ENCODE measurements around the gene KANSL1.
"Not testable (repeated sequence)": the region's sequence is repeated elsewhere in the genome, so short reads cannot be mapped to it uniquely, and the experiment has no call there.

Gene KANSL1

DNA sequence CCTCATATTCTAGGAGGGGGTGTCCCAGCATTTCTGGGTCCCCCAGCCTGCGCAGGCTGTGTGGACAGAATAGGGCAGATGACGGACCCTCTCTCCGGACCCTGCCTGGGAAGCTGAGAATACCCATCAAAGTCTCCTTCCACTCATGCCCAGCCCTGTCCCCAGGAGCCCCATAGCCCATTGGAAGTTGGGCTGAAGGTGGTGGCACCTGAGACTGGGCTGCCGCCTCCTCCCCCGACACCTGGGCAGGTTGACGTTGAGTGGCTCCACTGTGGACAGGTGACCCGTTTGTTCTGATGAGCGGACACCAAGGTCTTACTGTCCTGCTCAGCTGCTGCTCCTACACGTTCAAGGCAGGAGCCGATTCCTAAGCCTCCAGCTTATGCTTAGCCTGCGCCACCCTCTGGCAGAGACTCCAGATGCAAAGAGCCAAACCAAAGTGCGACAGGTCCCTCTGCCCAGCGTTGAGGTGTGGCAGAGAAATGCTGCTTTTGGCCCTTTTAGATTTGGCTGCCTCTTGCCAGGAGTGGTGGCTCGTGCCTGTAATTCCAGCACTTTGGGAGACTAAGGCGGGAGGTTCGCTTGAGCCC lies 182.5 kb downstream of the KANSL1 start:
- TF ChIP-seq, protein P1, sequence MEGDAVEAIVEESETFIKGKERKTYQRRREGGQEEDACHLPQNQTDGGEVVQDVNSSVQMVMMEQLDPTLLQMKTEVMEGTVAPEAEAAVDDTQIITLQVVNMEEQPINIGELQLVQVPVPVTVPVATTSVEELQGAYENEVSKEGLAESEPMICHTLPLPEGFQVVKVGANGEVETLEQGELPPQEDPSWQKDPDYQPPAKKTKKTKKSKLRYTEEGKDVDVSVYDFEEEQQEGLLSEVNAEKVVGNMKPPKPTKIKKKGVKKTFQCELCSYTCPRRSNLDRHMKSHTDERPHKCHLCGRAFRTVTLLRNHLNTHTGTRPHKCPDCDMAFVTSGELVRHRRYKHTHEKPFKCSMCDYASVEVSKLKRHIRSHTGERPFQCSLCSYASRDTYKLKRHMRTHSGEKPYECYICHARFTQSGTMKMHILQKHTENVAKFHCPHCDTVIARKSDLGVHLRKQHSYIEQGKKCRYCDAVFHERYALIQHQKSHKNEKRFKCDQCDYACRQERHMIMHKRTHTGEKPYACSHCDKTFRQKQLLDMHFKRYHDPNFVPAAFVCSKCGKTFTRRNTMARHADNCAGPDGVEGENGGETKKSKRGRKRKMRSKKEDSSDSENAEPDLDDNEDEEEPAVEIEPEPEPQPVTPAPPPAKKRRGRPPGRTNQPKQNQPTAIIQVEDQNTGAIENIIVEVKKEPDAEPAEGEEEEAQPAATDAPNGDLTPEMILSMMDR (IDR thresholded peaks at IDR 0.05), result no peak
- Histone ChIP-seq H3K27ac (no peak overlapping the region), H3K4me3 (no peak overlapping the region)
- no peak for DNase-seq (ENCODE audit: low spot score)

DNA sequence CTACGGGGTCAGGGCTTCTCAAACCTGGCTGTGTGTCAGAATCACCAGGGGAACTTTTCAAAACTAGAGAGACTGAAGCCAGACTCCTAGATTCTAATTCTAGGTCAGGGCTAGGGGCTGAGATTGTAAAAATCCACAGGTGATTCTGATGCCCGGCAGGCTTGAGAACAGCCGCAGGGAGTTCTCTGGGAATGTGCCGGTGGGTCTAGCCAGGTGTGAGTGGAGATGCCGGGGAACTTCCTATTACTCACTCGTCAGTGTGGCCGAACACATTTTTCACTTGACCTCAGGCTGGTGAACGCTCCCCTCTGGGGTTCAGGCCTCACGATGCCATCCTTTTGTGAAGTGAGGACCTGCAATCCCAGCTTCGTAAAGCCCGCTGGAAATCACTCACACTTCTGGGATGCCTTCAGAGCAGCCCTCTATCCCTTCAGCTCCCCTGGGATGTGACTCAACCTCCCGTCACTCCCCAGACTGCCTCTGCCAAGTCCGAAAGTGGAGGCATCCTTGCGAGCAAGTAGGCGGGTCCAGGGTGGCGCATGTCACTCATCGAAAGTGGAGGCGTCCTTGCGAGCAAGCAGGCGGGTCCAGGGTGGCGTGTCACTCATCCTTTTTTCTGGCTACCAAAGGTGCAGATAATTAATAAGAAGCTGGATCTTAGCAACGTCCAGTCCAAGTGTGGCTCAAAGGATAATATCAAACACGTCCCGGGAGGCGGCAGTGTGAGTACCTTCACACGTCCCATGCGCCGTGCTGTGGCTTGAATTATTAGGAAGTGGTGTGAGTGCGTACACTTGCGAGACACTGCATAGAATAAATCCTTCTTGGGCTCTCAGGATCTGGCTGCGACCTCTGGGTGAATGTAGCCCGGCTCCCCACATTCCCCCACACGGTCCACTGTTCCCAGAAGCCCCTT lies 183.3 kb downstream of the KANSL1 start:
- TF ChIP-seq, protein P1 (IDR thresholded peaks at IDR 0.05), result no peak
- Histone ChIP-seq H3K4me3 (no peak overlapping the region), H3K27ac (no peak overlapping the region)
- no peak for DNase-seq (ENCODE audit: low spot score)

DNA sequence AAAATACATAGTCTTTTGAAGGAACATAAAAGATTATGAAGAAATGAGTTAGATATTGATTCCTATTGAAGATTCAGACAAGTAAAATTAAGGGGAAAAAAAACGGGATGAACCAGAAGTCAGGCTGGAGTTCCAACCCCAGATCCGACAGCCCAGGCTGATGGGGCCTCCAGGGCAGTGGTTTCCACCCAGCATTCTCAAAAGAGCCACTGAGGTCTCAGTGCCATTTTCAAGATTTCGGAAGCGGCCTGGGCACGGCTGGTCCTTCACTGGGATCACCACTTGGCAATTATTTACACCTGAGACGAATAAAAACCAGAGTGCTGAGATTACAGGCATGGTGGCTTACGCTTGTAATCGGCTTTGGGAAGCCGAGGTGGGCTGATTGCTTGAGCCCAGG lies 184.6 kb downstream of the KANSL1 start:
- TF ChIP-seq, protein P1 (IDR thresholded peaks at IDR 0.05), result no peak
- H3K27ac ChIP-seq, result no peak overlapping the region
- no peak overlapping the region for H3K4me3 ChIP-seq
- DNase-seq (ENCODE audit: low spot score), result no peak

DNA sequence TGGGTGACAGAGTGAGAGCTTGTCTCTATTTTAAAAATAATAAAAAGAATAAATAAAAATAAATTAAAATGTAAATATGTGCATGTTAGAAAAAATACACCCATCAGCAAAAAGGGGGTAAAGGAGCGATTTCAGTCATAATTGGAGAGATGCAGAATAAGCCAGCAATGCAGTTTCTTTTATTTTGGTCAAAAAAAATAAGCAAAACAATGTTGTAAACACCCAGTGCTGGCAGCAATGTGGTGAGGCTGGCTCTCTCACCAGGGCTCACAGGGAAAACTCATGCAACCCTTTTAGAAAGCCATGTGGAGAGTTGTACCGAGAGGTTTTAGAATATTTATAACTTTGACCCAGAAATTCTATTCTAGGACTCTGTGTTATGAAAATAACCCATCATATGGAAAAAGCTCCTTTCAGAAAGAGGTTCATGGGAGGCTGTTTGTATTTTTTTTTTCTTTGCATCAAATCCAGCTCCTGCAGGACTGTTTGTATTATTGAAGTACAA lies 185.7 kb downstream of the KANSL1 start:
- Histone ChIP-seq H3K27ac (no peak overlapping the region), H3K4me3 (no peak overlapping the region)
- DNase-seq (ENCODE audit: low spot score), result no peak
- TF ChIP-seq, protein P1 (IDR thresholded peaks at IDR 0.05), result no peak

DNA sequence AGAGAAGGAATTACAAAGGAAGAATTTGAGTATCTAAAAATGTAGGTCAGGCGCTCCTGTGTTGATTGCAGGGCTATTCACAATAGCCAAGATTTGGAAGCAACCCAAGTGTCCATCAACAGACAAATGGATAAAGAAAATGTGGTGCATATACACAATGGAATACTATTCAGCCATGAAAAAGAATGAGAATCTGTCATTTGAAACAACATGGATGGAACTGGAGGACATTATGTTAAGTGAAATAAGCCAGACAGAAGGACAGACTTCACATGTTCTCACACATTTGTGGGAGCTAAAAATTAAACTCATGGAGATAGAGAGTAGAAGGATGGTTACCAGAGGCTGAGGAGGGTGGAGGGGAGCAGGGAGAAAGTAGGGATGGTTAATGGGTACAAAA lies 187.1 kb downstream of the KANSL1 start:
- DNase-seq (ENCODE audit: low spot score); H3K27ac ChIP-seq; H3K4me3 ChIP-seq: not testable (repeated sequence)

DNA sequence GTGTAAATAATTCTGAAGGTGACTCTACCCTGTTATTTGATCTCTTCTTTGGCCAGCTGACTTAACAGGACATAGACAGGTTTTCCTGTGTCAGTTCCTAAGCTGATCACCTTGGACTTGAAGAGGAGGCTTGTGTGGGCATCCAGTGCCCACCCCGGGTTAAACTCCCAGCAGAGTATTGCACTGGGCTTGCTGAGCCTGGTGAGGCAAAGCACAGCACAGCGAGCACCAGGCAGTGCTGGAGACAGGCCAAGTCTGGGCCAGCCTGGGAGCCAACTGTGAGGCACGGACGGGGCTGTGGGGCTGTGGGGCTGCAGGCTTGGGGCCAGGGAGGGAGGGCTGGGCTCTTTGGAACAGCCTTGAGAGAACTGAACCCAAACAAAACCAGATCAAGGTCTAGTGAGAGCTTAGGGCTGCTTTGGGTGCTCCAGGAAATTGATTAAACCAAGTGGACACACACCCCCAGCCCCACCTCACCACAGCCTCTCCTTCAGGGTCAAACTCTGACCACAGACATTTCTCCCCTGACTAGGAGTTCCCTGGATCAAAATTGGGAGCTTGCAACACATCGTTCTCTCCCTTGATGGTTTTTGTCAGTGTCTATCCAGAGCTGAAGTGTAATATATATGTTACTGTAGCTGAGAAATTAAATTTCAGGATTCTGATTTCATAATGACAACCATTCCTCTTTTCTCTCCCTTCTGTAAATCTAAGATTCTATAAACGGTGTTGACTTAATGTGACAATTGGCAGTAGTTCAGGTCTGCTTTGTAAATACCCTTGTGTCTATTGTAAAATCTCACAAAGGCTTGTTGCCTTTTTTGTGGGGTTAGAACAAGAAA lies 189.1 kb downstream of the KANSL1 start:
- DNase-seq (ENCODE audit: low spot score), result no peak
- H3K4me3 ChIP-seq, result no peak overlapping the region
- H3K27ac ChIP-seq, result no peak overlapping the region
- TF ChIP-seq, protein P1 (IDR thresholded peaks at IDR 0.05), result no peak

DNA sequence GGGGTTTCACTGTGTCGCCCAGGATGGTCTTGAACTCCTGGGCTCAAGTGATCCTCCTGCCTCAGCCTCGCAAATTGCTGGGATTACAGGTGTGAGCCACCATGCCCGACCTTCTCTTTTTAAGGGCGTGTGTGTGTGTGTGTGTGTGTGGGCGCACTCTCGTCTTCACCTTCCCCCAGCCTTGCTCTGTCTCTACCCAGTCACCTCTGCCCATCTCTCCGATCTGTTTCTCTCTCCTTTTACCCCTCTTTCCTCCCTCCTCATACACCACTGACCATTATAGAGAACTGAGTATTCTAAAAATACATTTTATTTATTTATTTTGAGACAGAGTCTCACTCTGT lies 190.3 kb downstream of the KANSL1 start:
- TF ChIP-seq, protein P1 (IDR thresholded peaks at IDR 0.05), result no peak
- no peak for DNase-seq (ENCODE audit: low spot score)
- no peak overlapping the region for H3K4me3 ChIP-seq
- no peak overlapping the region for H3K27ac ChIP-seq

Measured in coronary artery (tissue), 2 donors.